ENCODE measurements around the gene TMEM89. TPM values are rescaled to one million over a fixed set of nuclear protein-coding genes. Genes with fewer than 3 reads are reported as not detected.
A peak's percentile ranks its signal among the peaks of the same experiment; 100 is the strongest.

TMEM89 gene
- total and polyA plus RNA-seq, 2 of the 13 experiments (the other 11 are each of a cell fraction or from before 2014, with no cell fraction given) = 0.31 to 0.59 TPM

DNA sequence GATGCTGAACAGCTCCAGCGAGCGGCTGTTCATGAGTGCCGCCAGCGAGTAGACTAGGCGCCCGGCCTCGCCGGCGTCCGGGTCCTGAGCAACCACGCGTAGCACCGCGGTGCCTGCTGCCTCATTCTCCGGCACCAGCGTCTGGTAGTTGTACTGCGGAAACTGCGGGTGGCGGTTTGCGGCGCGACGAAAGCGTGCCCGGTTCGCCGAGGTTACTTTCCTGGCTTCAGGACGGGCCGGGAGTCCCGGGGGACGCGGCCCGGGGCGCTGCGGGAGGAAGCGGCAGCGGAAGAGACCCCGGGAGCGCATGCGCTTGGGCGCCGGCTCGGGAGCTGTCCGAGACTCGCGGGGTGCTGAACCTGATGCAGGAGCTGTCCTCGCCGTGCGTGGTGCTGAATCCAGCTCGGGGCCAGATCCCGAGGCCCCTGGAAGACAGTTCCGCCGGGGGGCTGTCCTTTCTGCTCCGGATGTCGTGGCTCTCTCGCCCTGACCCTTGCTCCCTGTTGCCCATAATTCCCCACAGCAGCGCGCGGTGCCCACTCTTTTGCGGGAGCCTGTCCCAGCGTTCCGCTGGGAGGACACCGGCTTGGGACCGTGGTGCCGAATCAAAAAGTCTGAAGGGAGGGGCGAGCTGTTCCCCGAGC lies 40.1 kb upstream of the TMEM89 start (continued):
- TF ChIP-seq CEBPZ (IDR thresholded peaks at IDR 0.05; ENCODE audit: low read length) (no peak), SRY (CRISPR knock-in tag; IDR thresholded peaks at IDR 0.05) (peak; percentile 100), FOXA1 (IDR thresholded peaks at IDR 0.05) (no peak), FOXA1 (CRISPR knock-in tag; IDR thresholded peaks at IDR 0.05) (peak; percentile 83), REXO4 (CRISPR knock-in tag; IDR thresholded peaks at IDR 0.05; ENCODE audit: borderline replicate concordance) (peak; percentile 99), SRSF9 (IDR thresholded peaks at IDR 0.05; ENCODE audit: borderline replicate concordance, insufficient read depth, low read depth, low read length, poor library complexity, severe bottlenecking) (no peak), ZNF780A (CRISPR knock-in tag; IDR thresholded peaks at IDR 0.05) (peak; percentile 100), ZNF207 (IDR thresholded peaks at IDR 0.05; ENCODE audit: borderline replicate concordance) (no peak), KDM6A (CRISPR knock-in tag; IDR thresholded peaks at IDR 0.05; ENCODE audit: low read depth) (peak; percentile 79), MED13 (CRISPR knock-in tag; IDR thresholded peaks at IDR 0.05) (peak; percentile 100), EP300 (IDR thresholded peaks at IDR 0.05; ENCODE audit: low read depth in 2 of 2, low read length in 2 of 2) (no peak), EP300 (CRISPR knock-in tag; IDR thresholded peaks at IDR 0.05; ENCODE audit: borderline replicate concordance) (peak; percentile 94), ZBTB21 (CRISPR knock-in tag; IDR thresholded peaks at IDR 0.05) (peak; percentile 94), MLLT10 (CRISPR knock-in tag; IDR thresholded peaks at IDR 0.05) (peak; percentile 99), ZEB1 (IDR thresholded peaks at IDR 0.05; ENCODE audit: insufficient replicate concordance, low read depth) (no peak), ZFP36L1 (CRISPR knock-in tag; IDR thresholded peaks at IDR 0.05) (peak; percentile 100), KLF6 (CRISPR knock-in tag; IDR thresholded peaks at IDR 0.05) (peak; percentile 100), KDM2A (CRISPR knock-in tag; IDR thresholded peaks at IDR 0.05; ENCODE audit: borderline replicate concordance, low read depth) (peak; percentile 100), SOX6 (IDR thresholded peaks at IDR 0.05) (no peak), SOX6 (CRISPR knock-in tag; IDR thresholded peaks at IDR 0.05) (peak; percentile 91)
- TF ChIP-seq, protein P1, sequence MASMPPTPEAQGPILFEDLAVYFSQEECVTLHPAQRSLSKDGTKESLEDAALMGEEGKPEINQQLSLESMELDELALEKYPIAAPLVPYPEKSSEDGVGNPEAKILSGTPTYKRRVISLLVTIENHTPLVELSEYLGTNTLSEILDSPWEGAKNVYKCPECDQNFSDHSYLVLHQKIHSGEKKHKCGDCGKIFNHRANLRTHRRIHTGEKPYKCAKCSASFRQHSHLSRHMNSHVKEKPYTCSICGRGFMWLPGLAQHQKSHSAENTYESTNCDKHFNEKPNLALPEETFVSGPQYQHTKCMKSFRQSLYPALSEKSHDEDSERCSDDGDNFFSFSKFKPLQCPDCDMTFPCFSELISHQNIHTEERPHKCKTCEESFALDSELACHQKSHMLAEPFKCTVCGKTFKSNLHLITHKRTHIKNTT (CRISPR knock-in tag; IDR thresholded peaks at IDR 0.05) = 0 out of 2 replicates have a peak, but pooled peaks have one; percentile 80
- TF ChIP-seq, protein P2, sequence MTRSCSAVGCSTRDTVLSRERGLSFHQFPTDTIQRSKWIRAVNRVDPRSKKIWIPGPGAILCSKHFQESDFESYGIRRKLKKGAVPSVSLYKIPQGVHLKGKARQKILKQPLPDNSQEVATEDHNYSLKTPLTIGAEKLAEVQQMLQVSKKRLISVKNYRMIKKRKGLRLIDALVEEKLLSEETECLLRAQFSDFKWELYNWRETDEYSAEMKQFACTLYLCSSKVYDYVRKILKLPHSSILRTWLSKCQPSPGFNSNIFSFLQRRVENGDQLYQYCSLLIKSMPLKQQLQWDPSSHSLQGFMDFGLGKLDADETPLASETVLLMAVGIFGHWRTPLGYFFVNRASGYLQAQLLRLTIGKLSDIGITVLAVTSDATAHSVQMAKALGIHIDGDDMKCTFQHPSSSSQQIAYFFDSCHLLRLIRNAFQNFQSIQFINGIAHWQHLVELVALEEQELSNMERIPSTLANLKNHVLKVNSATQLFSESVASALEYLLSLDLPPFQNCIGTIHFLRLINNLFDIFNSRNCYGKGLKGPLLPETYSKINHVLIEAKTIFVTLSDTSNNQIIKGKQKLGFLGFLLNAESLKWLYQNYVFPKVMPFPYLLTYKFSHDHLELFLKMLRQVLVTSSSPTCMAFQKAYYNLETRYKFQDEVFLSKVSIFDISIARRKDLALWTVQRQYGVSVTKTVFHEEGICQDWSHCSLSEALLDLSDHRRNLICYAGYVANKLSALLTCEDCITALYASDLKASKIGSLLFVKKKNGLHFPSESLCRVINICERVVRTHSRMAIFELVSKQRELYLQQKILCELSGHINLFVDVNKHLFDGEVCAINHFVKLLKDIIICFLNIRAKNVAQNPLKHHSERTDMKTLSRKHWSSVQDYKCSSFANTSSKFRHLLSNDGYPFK (CRISPR knock-in tag; IDR thresholded peaks at IDR 0.05; ENCODE audit: borderline replicate concordance) = peak; percentile 98
- TF ChIP-seq, protein P3, sequence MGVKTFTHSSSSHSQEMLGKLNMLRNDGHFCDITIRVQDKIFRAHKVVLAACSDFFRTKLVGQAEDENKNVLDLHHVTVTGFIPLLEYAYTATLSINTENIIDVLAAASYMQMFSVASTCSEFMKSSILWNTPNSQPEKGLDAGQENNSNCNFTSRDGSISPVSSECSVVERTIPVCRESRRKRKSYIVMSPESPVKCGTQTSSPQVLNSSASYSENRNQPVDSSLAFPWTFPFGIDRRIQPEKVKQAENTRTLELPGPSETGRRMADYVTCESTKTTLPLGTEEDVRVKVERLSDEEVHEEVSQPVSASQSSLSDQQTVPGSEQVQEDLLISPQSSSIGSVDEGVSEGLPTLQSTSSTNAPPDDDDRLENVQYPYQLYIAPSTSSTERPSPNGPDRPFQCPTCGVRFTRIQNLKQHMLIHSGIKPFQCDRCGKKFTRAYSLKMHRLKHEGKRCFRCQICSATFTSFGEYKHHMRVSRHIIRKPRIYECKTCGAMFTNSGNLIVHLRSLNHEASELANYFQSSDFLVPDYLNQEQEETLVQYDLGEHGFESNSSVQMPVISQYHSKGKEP (CRISPR knock-in tag; IDR thresholded peaks at IDR 0.05) = peak; percentile 100
